Measurements from ENCODE around the gene GOLGA7B. TPM values are rescaled to one million over a fixed set of nuclear protein-coding genes. Genes with fewer than 3 reads are reported as not detected.
"Not testable (repeated sequence)": the region's sequence is repeated elsewhere in the genome, so short reads cannot be mapped to it uniquely, and the experiment has no call there.

Gene GOLGA7B
- polyA plus RNA-seq, 1 experiment, result not detected

- Histone ChIP-seq H3K4me3 (ENCODE audit: low read depth, low read length) (no peak overlapping the region), H3K27me3 (ENCODE audit: control insufficient read depth, insufficient read depth, low read length) (peaks cover 5% of the 10 kb centered on the region), H3K9me3 (ENCODE audit: control insufficient read depth, insufficient read depth, low read length) (no peaks in the 10 kb centered on the region), H3K27ac (ENCODE audit: low read depth, low read length) (no peak overlapping the region)
- ChIA-PET POLR2A (no interaction called here), CTCF (interaction anchor here (1.8 kb wide), 1 partner anchor 36 kb away, joined by 4 read pairs; no protein-coding TSS in a partner anchor)
- TF ChIP-seq CTCF (IDR thresholded peaks at IDR 0.05; ENCODE audit: low read depth, low read length), result no peak
- no peak for DNase-seq (ENCODE audit: low read depth, low spot score)
Observed at GRCh38 chr10:97828721-97829120, 20.9 kb upstream of the GOLGA7B start.

GRCh38 chr10:97830064-97830463, 19.6 kb upstream of the GOLGA7B start:
- TF ChIP-seq CTCF (IDR thresholded peaks at IDR 0.05; ENCODE audit: low read depth, low read length), result no peak
- Histone ChIP-seq H3K9me3 (ENCODE audit: control insufficient read depth, insufficient read depth, low read length) (no peaks in the 10 kb centered on the region), H3K27ac (ENCODE audit: low read depth, low read length) (no peak overlapping the region), H3K27me3 (ENCODE audit: control insufficient read depth, insufficient read depth, low read length) (peaks cover 3% of the 10 kb centered on the region), H3K4me3 (ENCODE audit: low read depth, low read length) (no peak overlapping the region)
- CTCF ChIA-PET, result no interaction called here
- POLR2A ChIA-PET, result no interaction called here
- no peak for DNase-seq (ENCODE audit: low read depth, low spot score)

GRCh38 chr10:97831259-97831658, 18.4 kb upstream of the GOLGA7B start:
- TF ChIP-seq CTCF (IDR thresholded peaks at IDR 0.05; ENCODE audit: low read depth, low read length), result no peak
- DNase-seq (ENCODE audit: low read depth, low spot score), result no peak
- peaks cover 1% of the 10 kb centered on the region for H3K27me3 ChIP-seq (ENCODE audit: control insufficient read depth, insufficient read depth, low read length)
- no peak overlapping the region for H3K27ac ChIP-seq (ENCODE audit: low read depth, low read length)
- CTCF ChIA-PET, result no interaction called here
- no peaks in the 10 kb centered on the region for H3K9me3 ChIP-seq (ENCODE audit: control insufficient read depth, insufficient read depth, low read length)
- POLR2A ChIA-PET, result no interaction called here
- no peak overlapping the region for H3K4me3 ChIP-seq (ENCODE audit: low read depth, low read length)

GRCh38 chr10:97836446-97836845, 13.2 kb upstream of the GOLGA7B start:
- no peaks in the 10 kb centered on the region for H3K27me3 ChIP-seq (ENCODE audit: control insufficient read depth, insufficient read depth, low read length)
- no peak overlapping the region for H3K4me3 ChIP-seq (ENCODE audit: low read depth, low read length)
- DNase-seq (ENCODE audit: low read depth, low spot score), result no peak
- H3K9me3 ChIP-seq (ENCODE audit: control insufficient read depth, insufficient read depth, low read length), result no peaks in the 10 kb centered on the region; the same call in 1 of the 2 replicates
- ChIA-PET POLR2A (no interaction called here), CTCF (no interaction called here)
- TF ChIP-seq CTCF (IDR thresholded peaks at IDR 0.05; ENCODE audit: low read depth, low read length), result no peak
- no peak overlapping the region for H3K27ac ChIP-seq (ENCODE audit: low read depth, low read length)

GRCh38 chr10:97838091-97838490, 11.6 kb upstream of the GOLGA7B start:
- ChIA-PET POLR2A (no interaction called here), CTCF (no interaction called here)
- H3K27ac ChIP-seq (ENCODE audit: low read depth, low read length), result no peak overlapping the region
- H3K9me3 ChIP-seq (ENCODE audit: control insufficient read depth, insufficient read depth, low read length), result no peaks in the 10 kb centered on the region; the same call in 1 of the 2 replicates
- no peak overlapping the region for H3K4me3 ChIP-seq (ENCODE audit: low read depth, low read length)
- no peak for DNase-seq (ENCODE audit: low read depth, low spot score)
- H3K27me3 ChIP-seq (ENCODE audit: control insufficient read depth, insufficient read depth, low read length), result no peaks in the 10 kb centered on the region
- TF ChIP-seq CTCF (IDR thresholded peaks at IDR 0.05; ENCODE audit: low read depth, low read length), result no peak

- H3K27ac ChIP-seq (ENCODE audit: low read depth, low read length); H3K4me3 ChIP-seq (ENCODE audit: low read depth, low read length); H3K9me3 ChIP-seq (ENCODE audit: control insufficient read depth, insufficient read depth, low read length); POLR2A ChIA-PET; H3K27me3 ChIP-seq (ENCODE audit: control insufficient read depth, insufficient read depth, low read length); CTCF ChIA-PET; DNase-seq (ENCODE audit: low read depth, low spot score): not testable (repeated sequence)
Observed at GRCh38 chr10:97841166-97841565, 8.5 kb upstream of the GOLGA7B start.

- H3K27me3 ChIP-seq (ENCODE audit: control insufficient read depth, insufficient read depth, low read length); POLR2A ChIA-PET; DNase-seq (ENCODE audit: low read depth, low spot score); H3K27ac ChIP-seq (ENCODE audit: low read depth, low read length); H3K9me3 ChIP-seq (ENCODE audit: control insufficient read depth, insufficient read depth, low read length); CTCF ChIA-PET; H3K4me3 ChIP-seq (ENCODE audit: low read depth, low read length): not testable (repeated sequence)
Observed at GRCh38 chr10:97842114-97842513, 7.5 kb upstream of the GOLGA7B start.

Data from AG04450 (cell line).